ENCODE data around the gene SPATA17.

The SPATA17 gene

DNA sequence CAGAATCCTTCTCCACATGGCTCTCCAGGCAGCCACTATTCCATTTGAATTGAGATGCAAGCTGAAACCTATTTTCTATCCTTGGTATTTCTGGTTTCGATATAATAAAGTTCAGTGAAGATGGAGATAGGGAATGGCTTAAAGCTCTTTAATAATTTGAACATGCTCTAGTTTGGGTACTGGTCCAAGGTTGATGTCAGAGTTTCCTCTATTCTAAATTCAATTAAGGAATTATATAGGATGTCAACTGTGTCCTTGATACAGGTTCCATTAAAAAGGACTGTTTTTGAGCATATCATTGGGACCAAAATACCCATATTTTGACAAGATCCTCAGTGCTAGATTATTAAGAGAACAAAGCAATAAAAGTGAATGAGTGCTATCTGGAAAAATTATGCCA is 245.3 kb downstream of the SPATA17 start:
- H3K36me3 ChIP-seq (ENCODE audit: control insufficient read depth in 1 of 2, insufficient read depth in 2 of 2, low read depth in 1 of 2, low read length in 2 of 2), result no peaks in the 10 kb centered on the region
- H3K79me1 ChIP-seq (replicated peaks; ENCODE audit: low read length, poor library complexity, severe bottlenecking), result no peaks in the 10 kb centered on the region
- no peak overlapping the region for H2BK15ac ChIP-seq (ENCODE audit: low read depth, poor library complexity, severe bottlenecking)
- no peak overlapping the region for H3K4me2 ChIP-seq (ENCODE audit: low read length, poor library complexity, severe bottlenecking)
- 100% methylated on average over 1 of the region's 1 CpG for WGBS
- no peak for DNase-seq
- no peaks in the 10 kb centered on the region for H3K27me3 ChIP-seq (ENCODE audit: control insufficient read depth in 1 of 2, insufficient read depth in 1 of 2, low read length in 2 of 2)
- H3K4me3 ChIP-seq (ENCODE audit: insufficient read depth in 1 of 2, low read depth in 1 of 2, low read length in 2 of 2), result no peak overlapping the region
- H3K23ac ChIP-seq (ENCODE audit: low read length in 2 of 2), result no peak overlapping the region
- no peak overlapping the region for H3K14ac ChIP-seq (ENCODE audit: low read length in 2 of 2)
- no peak overlapping the region for H2AFZ ChIP-seq (ENCODE audit: low read depth, low read length)
- H4K8ac ChIP-seq (ENCODE audit: low read length), result no peak overlapping the region
- H2BK120ac ChIP-seq (ENCODE audit: low read depth, low read length), result no peak overlapping the region
- H3K18ac ChIP-seq (ENCODE audit: low read depth in 1 of 2, low read length in 2 of 2), result no peak overlapping the region
- H3K4ac ChIP-seq (ENCODE audit: low read depth in 1 of 2, low read length in 2 of 2), result no peak overlapping the region
- H3K9me3 ChIP-seq (ENCODE audit: control insufficient read depth, low read length), result no peaks in the 10 kb centered on the region
- H3K4me1 ChIP-seq (ENCODE audit: control insufficient read depth, insufficient read depth, low read depth, low read length), result no peaks in the 10 kb centered on the region
- H2BK12ac ChIP-seq (ENCODE audit: low read length in 2 of 2), result no peak overlapping the region
- no peak overlapping the region for H2AK5ac ChIP-seq (ENCODE audit: low read length, severe bottlenecking)
- no peak overlapping the region for H2BK5ac ChIP-seq (ENCODE audit: low read depth, low read length, poor library complexity, severe bottlenecking)
- no peak overlapping the region for H4K91ac ChIP-seq (ENCODE audit: low read length)
- no peak overlapping the region for H3K27ac ChIP-seq (ENCODE audit: low read length, poor library complexity, severe bottlenecking)
- no peak overlapping the region for H3K9ac ChIP-seq (ENCODE audit: low read length)

GRCh38 chr1:217876896-217877295 is 245.8 kb downstream of the SPATA17 start:
- Histone ChIP-seq H2BK5ac (ENCODE audit: low read depth, low read length, poor library complexity, severe bottlenecking) (no peak overlapping the region), H3K4me1 (ENCODE audit: control insufficient read depth, insufficient read depth, low read depth, low read length) (no peaks in the 10 kb centered on the region), H3K9ac (ENCODE audit: low read length) (no peak overlapping the region), H3K36me3 (ENCODE audit: control insufficient read depth in 1 of 2, insufficient read depth in 2 of 2, low read depth in 1 of 2, low read length in 2 of 2) (no peaks in the 10 kb centered on the region), H4K8ac (ENCODE audit: low read length) (no peak overlapping the region), H2BK12ac (ENCODE audit: low read length in 2 of 2) (no peak overlapping the region), H3K27me3 (ENCODE audit: control insufficient read depth in 1 of 2, insufficient read depth in 1 of 2, low read length in 2 of 2) (no peaks in the 10 kb centered on the region), H4K91ac (ENCODE audit: low read length) (no peak overlapping the region), H3K4me2 (ENCODE audit: low read length, poor library complexity, severe bottlenecking) (no peak overlapping the region), H2AFZ (ENCODE audit: low read depth, low read length) (no peak overlapping the region), H3K79me1 (replicated peaks; ENCODE audit: low read length, poor library complexity, severe bottlenecking) (no peaks in the 10 kb centered on the region), H3K14ac (ENCODE audit: low read length in 2 of 2) (no peak overlapping the region), H3K23ac (ENCODE audit: low read length in 2 of 2) (no peak overlapping the region), H2BK120ac (ENCODE audit: low read depth, low read length) (no peak overlapping the region), H2BK15ac (ENCODE audit: low read depth, poor library complexity, severe bottlenecking) (no peak overlapping the region), H3K18ac (ENCODE audit: low read depth in 1 of 2, low read length in 2 of 2) (no peak overlapping the region), H3K9me3 (ENCODE audit: control insufficient read depth, low read length) (no peaks in the 10 kb centered on the region), H2AK5ac (ENCODE audit: low read length, severe bottlenecking) (no peak overlapping the region), H3K4me3 (ENCODE audit: insufficient read depth in 1 of 2, low read depth in 1 of 2, low read length in 2 of 2) (no peak overlapping the region), H3K27ac (ENCODE audit: low read length, poor library complexity, severe bottlenecking) (no peak overlapping the region), H3K4ac (ENCODE audit: low read depth in 1 of 2, low read length in 2 of 2) (no peak overlapping the region)
- WGBS, result 93% methylated on average over 3 of the region's 5 CpGs
- DNase-seq, result no peak

DNA sequence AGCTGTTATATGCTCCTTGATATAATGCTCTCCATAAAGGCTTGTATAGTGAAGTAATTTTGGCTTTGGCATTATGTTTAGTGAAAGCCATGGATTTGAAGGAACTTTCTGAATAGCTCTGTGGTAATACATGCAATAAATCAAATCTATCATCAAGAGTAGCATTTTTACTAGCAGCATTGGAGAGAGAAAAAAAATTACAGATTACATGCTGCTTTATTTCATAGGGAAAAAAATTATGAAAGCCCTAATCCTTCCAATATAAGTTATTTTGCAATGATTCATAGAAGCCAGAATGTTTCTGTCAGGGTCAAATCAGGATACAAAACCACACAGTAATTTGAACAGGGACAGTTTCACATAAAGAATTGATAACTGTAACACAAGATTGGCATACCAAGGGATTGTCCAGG is 250.0 kb downstream of the SPATA17 start:
- Histone ChIP-seq H3K36me3 (ENCODE audit: control insufficient read depth in 1 of 2, insufficient read depth in 2 of 2, low read depth in 1 of 2, low read length in 2 of 2) (no peaks in the 10 kb centered on the region), H3K4ac (ENCODE audit: low read depth in 1 of 2, low read length in 2 of 2) (no peak overlapping the region), H3K4me1 (ENCODE audit: control insufficient read depth, insufficient read depth, low read depth, low read length) (no peaks in the 10 kb centered on the region), H3K9me3 (ENCODE audit: control insufficient read depth, low read length) (no peaks in the 10 kb centered on the region), H4K91ac (ENCODE audit: low read length) (no peak overlapping the region), H3K14ac (ENCODE audit: low read length in 2 of 2) (no peak overlapping the region), H2BK15ac (ENCODE audit: low read depth, poor library complexity, severe bottlenecking) (no peak overlapping the region), H3K27ac (ENCODE audit: low read length, poor library complexity, severe bottlenecking) (no peak overlapping the region), H4K8ac (ENCODE audit: low read length) (no peak overlapping the region), H2BK120ac (ENCODE audit: low read depth, low read length) (no peak overlapping the region), H2AFZ (ENCODE audit: low read depth, low read length) (no peak overlapping the region), H2BK5ac (ENCODE audit: low read depth, low read length, poor library complexity, severe bottlenecking) (no peak overlapping the region), H3K79me1 (replicated peaks; ENCODE audit: low read length, poor library complexity, severe bottlenecking) (no peaks in the 10 kb centered on the region), H3K4me2 (ENCODE audit: low read length, poor library complexity, severe bottlenecking) (no peak overlapping the region), H2BK12ac (ENCODE audit: low read length in 2 of 2) (no peak overlapping the region), H3K23ac (ENCODE audit: low read length in 2 of 2) (no peak overlapping the region), H3K18ac (ENCODE audit: low read depth in 1 of 2, low read length in 2 of 2) (no peak overlapping the region), H2AK5ac (ENCODE audit: low read length, severe bottlenecking) (no peak overlapping the region), H3K27me3 (ENCODE audit: control insufficient read depth in 1 of 2, insufficient read depth in 1 of 2, low read length in 2 of 2) (no peaks in the 10 kb centered on the region), H3K9ac (ENCODE audit: low read length) (no peak overlapping the region), H3K4me3 (ENCODE audit: insufficient read depth in 1 of 2, low read depth in 1 of 2, low read length in 2 of 2) (peak overlapping the region in 1 of 2 experiments; percentile 6)
- peak; percentile 50 for DNase-seq

- no peak overlapping the region for H3K14ac ChIP-seq (ENCODE audit: low read length in 2 of 2)
- no peak overlapping the region for H3K23ac ChIP-seq (ENCODE audit: low read length in 2 of 2)
- H2BK5ac ChIP-seq (ENCODE audit: low read depth, low read length, poor library complexity, severe bottlenecking), result no peak overlapping the region
- peak overlapping the region in 1 of 2 experiments; percentile 6 for H3K4me3 ChIP-seq (ENCODE audit: insufficient read depth in 1 of 2, low read depth in 1 of 2, low read length in 2 of 2)
- H3K36me3 ChIP-seq (ENCODE audit: control insufficient read depth in 1 of 2, insufficient read depth in 2 of 2, low read depth in 1 of 2, low read length in 2 of 2), result no peaks in the 10 kb centered on the region
- no peak overlapping the region for H2BK120ac ChIP-seq (ENCODE audit: low read depth, low read length)
- no peak overlapping the region for H3K27ac ChIP-seq (ENCODE audit: low read length, poor library complexity, severe bottlenecking)
- no peak overlapping the region for H4K8ac ChIP-seq (ENCODE audit: low read length)
- DNase-seq, result peak; percentile 59
- H4K91ac ChIP-seq (ENCODE audit: low read length), result no peak overlapping the region
- WGBS, result 69% methylated on average over 4 of the region's 5 CpGs
- no peak overlapping the region for H3K18ac ChIP-seq (ENCODE audit: low read depth in 1 of 2, low read length in 2 of 2)
- no peak overlapping the region for H2BK12ac ChIP-seq (ENCODE audit: low read length in 2 of 2)
- no peaks in the 10 kb centered on the region for H3K79me1 ChIP-seq (replicated peaks; ENCODE audit: low read length, poor library complexity, severe bottlenecking)
- H3K4ac ChIP-seq (ENCODE audit: low read depth in 1 of 2, low read length in 2 of 2), result peak overlapping the region in 1 of 2 experiments; percentile 39
- H2BK15ac ChIP-seq (ENCODE audit: low read depth, poor library complexity, severe bottlenecking), result no peak overlapping the region
- H3K4me2 ChIP-seq (ENCODE audit: low read length, poor library complexity, severe bottlenecking), result no peak overlapping the region
- H3K9ac ChIP-seq (ENCODE audit: low read length), result no peak overlapping the region
- H3K4me1 ChIP-seq (ENCODE audit: control insufficient read depth, insufficient read depth, low read depth, low read length), result no peaks in the 10 kb centered on the region
- H2AFZ ChIP-seq (ENCODE audit: low read depth, low read length), result no peak overlapping the region
- H3K27me3 ChIP-seq (ENCODE audit: control insufficient read depth in 1 of 2, insufficient read depth in 1 of 2, low read length in 2 of 2), result no peaks in the 10 kb centered on the region
- no peak overlapping the region for H2AK5ac ChIP-seq (ENCODE audit: low read length, severe bottlenecking)
- H3K9me3 ChIP-seq (ENCODE audit: control insufficient read depth, low read length), result no peaks in the 10 kb centered on the region
Measured at GRCh38 chr1:217881607-217882332, 250.6 kb downstream of the SPATA17 start.
